Activated T-helper 2 cell treated with anti-CD3 and anti-CD28 coated beads, Interferon-gamma antibody, Interleukin-2, Interleukin-4, amounts not matched to agents 10 μg/mL and 5 μg/mL and 100 μg/mL, durations not matched to agents 14 hours and 24 hours and 36 hours (primary cell): ENCODE measurements around the gene GLP2R. TPM values are rescaled to one million over a fixed set of nuclear protein-coding genes. Genes with fewer than 3 reads are reported as not detected.
"Not testable (repeated sequence)": the region's sequence is repeated elsewhere in the genome, so short reads cannot be mapped to it uniquely, and the experiment has no call there.

Source experiments
- DNase-seq: peaks from one replicate; pipeline ENCODE4 v3.0.0; 2021; ENCODE audit warnings: low spot score
- H3K27ac Mint-ChIP-seq: one replicate; pipeline ENCODE4 v1.8.0; 2021; ENCODE audit warnings: mixed read lengths
- H3K27me3 Mint-ChIP-seq: one replicate; pipeline ENCODE4 v1.8.0; 2021; ENCODE audit warnings: low read depth, mixed read lengths
- H3K36me3 Mint-ChIP-seq: one replicate; pipeline ENCODE4 v1.8.0; 2021; ENCODE audit warnings: low read depth, mixed read lengths
- H3K4me1 Mint-ChIP-seq: one replicate; pipeline ENCODE4 v1.8.0; 2021; ENCODE audit warnings: low read depth, mixed read lengths
- H3K4me3 Mint-ChIP-seq: one replicate; pipeline ENCODE4 v1.8.0; 2021; ENCODE audit warnings: low read depth, mild to moderate bottlenecking, moderate library complexity, mixed read lengths
- H3K9me3 Mint-ChIP-seq: one replicate; pipeline ENCODE4 v1.8.0; 2021; ENCODE audit warnings: mixed read lengths
- intact Hi-C: fragments of 100-400 bp; cut with micrococcal nuclease; formaldehyde crosslinking; loops from one replicate; pipeline ENCODE4 v1.15.1; 2023
- total RNA-seq: library from RNA; stranded (reverse); gene quantifications from 2 replicates; pipeline ENCODE4 v1.2.3, GENCODE V29; 2022

The GLP2R gene, protein sequence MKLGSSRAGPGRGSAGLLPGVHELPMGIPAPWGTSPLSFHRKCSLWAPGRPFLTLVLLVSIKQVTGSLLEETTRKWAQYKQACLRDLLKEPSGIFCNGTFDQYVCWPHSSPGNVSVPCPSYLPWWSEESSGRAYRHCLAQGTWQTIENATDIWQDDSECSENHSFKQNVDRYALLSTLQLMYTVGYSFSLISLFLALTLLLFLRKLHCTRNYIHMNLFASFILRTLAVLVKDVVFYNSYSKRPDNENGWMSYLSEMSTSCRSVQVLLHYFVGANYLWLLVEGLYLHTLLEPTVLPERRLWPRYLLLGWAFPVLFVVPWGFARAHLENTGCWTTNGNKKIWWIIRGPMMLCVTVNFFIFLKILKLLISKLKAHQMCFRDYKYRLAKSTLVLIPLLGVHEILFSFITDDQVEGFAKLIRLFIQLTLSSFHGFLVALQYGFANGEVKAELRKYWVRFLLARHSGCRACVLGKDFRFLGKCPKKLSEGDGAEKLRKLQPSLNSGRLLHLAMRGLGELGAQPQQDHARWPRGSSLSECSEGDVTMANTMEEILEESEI
- not detected in 2 replicates for total RNA-seq

DNA sequence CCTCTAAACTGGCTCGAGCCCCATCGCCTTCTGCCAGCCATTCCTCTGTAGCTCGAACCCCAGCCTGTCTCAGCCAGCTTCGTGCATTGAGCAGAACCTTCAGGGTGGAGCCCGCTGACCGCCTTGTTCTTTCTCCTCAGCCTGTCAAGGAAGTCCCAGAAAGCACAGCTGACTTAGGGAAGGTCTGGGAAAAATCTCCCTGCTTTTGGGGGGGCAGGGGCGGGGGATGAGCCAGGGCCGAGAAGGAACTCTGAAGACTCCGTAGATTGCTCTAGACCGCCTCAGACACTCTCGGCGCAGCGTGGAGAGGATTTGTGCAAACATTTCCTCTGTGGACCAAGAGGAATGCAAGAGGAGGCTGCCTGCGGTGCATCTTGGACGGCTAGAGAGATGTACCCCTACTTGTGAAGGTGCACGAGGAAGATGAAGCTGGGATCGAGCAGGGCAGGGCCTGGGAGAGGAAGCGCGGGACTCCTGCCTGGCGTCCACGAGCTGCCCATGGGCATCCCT lies at the start of gene GLP2R:
Gene GLP2R, plus strand, starts transcription at position 284 of the 510 bp plus-strand sequence. Its CDS starts 140 bp downstream, at position 424.
- Mint-ChIP-seq H3K4me3 (no peak within 1 kb of the TSS), H3K27me3 (no peaks in the 10 kb centered on the region), H3K9me3 (no peaks in the 10 kb centered on the region), H3K4me1 (no peaks in the 10 kb centered on the region), H3K36me3 (no peaks in the 10 kb centered on the region), H3K27ac (no peak within 1 kb of the TSS)
- intact Hi-C loops = no loop called here
- no peak for DNase-seq

DNA sequence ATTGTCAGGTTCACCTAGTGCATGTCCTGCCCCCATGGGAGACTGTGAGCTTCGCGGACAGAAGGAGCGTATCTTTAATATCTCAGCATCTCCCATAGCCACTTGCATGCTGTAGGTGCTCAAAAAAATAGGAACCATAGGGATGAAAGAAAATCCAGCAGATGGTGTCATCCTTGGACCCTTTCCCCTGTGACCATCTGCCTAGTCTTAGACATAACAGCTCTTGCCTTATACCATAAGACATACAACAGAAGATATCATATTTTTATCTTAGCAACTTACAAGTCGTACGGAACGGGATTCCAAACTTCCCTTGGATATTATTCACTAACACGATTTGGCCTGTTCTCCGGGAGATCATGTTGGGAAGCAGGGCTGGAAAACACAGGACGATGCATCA lies 48.8 kb upstream of the GLP2R start:
- intact Hi-C loops = no loop called here
- no peaks in the 10 kb centered on the region for H3K4me1 Mint-ChIP-seq
- H3K27me3 Mint-ChIP-seq = no peaks in the 10 kb centered on the region
- H3K36me3 Mint-ChIP-seq = no peaks in the 10 kb centered on the region
- DNase-seq = no peak
- no peak overlapping the region for H3K27ac Mint-ChIP-seq
- H3K4me3 Mint-ChIP-seq = no peak overlapping the region
- no peaks in the 10 kb centered on the region for H3K9me3 Mint-ChIP-seq

DNA sequence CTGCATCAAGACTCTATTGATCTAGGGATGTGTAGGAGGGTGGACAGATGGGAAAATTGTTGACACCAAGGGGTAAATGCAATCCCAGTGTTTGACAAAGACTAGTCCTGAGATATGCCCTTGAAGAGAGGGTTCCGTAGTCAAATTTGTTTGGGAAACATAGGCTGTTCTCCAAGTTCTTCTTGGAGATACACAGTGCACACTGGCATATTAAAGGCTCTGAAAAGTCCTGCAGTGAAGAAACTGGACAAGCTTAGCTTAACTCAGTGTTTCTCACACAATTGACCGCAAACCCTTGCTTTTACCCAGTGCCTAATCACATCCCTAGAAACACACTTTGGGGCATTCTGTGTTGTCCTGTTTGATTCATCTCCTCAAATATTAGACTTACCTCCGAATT lies 45.2 kb upstream of the GLP2R start:
- Mint-ChIP-seq H3K36me3 (no peaks in the 10 kb centered on the region), H3K27ac (no peak overlapping the region), H3K9me3 (no peaks in the 10 kb centered on the region), H3K4me1 (no peaks in the 10 kb centered on the region), H3K4me3 (no peak overlapping the region), H3K27me3 (no peaks in the 10 kb centered on the region)
- intact Hi-C loops = no loop called here
- DNase-seq = no peak

DNA sequence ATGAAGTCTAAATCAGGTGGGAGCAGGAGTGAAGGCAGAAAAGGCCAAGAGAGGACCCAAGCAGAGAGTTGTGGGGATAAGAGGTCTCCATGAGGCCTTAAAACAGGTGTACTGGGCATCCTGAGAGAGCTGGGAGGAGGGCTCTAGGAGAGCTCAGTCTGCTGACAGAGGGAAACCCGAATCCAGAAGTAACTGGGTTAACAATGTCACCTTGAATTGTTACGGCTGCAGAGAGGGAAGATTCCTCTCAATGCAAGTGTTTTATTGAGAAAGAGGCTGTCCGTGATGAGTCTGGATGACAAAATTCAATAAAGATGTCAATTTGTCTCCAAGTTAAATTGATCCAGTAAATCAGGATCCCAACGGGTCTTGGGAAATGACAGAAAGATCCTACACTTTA lies 42.7 kb upstream of the GLP2R start:
- Mint-ChIP-seq H3K9me3 (no peaks in the 10 kb centered on the region), H3K4me1 (no peaks in the 10 kb centered on the region), H3K27me3 (no peaks in the 10 kb centered on the region), H3K27ac (no peak overlapping the region), H3K36me3 (no peaks in the 10 kb centered on the region), H3K4me3 (no peak overlapping the region)
- intact Hi-C loops = no loop called here
- DNase-seq = no peak

DNA sequence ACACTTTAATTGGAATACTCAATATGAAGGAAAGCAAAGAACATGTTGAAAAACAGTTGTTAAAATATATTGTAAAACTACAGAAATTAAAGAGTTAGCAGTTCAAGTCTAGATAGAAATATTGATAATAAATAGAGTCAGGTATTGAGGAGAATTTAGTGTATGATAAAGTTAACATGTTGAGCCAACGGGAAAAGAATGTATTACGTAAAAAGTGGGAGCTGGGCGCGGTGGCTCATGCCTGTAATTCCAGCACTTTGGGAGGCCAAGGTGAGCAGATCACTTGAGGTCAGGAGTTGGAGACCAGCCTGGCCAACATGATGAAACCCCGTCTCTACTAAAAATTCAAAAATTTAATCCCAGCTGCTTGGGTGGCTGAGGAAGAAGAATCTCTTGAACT lies 42.3 kb upstream of the GLP2R start:
- intact Hi-C loops, DNase-seq, H3K4me3 Mint-ChIP-seq, H3K4me1 Mint-ChIP-seq, H3K9me3 Mint-ChIP-seq, H3K27me3 Mint-ChIP-seq, H3K36me3 Mint-ChIP-seq, H3K27ac Mint-ChIP-seq: not testable (repeated sequence)

DNA sequence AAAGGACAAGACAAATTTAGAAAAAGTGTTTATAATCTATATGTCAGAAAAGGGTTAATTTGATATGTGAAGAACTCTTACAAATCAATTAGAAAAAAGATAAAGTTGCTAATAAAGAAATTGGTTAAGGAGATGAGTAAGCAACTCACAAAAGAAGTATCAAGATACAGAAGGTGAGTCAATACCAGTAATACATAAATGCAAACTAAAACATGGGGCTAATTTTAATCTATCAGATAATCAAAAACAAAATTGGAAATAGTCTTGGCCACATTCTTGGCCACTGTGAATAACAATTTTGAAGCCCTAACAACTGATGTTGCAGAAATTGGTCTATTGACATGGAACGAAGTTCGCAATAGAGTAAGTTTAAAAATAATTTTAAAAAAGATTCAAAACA lies 41.2 kb upstream of the GLP2R start:
- H3K9me3 Mint-ChIP-seq = no peaks in the 10 kb centered on the region
- H3K27ac Mint-ChIP-seq = no peak overlapping the region
- H3K4me3 Mint-ChIP-seq = no peak overlapping the region
- no peaks in the 10 kb centered on the region for H3K4me1 Mint-ChIP-seq
- intact Hi-C loops = no loop called here
- H3K36me3 Mint-ChIP-seq = no peaks in the 10 kb centered on the region
- DNase-seq = no peak
- H3K27me3 Mint-ChIP-seq = no peaks in the 10 kb centered on the region

DNA sequence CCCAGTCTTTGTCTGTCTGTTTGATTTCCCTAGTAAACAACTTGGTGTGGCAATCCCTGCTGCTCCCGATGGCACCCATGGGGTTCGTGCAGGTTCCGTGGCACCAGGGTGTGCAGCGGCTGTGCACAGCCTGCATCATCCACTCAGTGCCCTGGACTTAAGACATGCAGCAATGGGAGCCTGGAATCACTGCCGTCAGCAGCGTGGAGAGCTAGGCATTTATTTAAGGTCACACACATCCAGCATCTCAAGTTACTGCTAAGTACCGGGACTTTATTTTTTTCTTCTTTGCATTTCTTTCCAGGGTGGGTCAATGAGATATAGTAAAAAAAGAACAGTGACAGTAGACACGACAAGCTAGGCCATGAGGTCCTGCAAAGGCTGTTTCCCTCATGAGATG lies 37.1 kb upstream of the GLP2R start:
- no peaks in the 10 kb centered on the region for H3K36me3 Mint-ChIP-seq
- no peak overlapping the region for H3K27ac Mint-ChIP-seq
- H3K4me3 Mint-ChIP-seq = no peak overlapping the region
- no peaks in the 10 kb centered on the region for H3K27me3 Mint-ChIP-seq
- intact Hi-C loops = no loop called here
- no peaks in the 10 kb centered on the region for H3K9me3 Mint-ChIP-seq
- no peak for DNase-seq
- H3K4me1 Mint-ChIP-seq = no peaks in the 10 kb centered on the region

DNA sequence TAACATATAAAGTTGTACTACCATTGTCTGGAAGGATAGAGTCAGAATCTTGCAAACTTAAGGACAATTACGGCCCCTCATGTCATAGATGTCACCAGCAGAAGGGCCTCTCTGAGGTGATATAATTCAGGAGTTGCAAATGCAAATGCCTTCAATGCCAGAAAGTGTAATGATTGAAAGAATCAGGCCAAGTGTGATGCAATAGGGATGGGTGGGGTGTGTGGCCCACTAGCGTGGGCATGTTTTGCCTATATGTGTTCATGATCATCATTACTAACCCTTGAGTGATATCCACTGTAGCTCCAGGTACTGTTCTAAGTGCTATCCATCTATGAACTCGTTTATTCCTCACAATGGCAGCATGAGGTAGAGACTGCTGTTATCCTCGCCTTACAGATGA lies 35.4 kb upstream of the GLP2R start:
- intact Hi-C loops = no loop called here
- Mint-ChIP-seq H3K9me3 (no peaks in the 10 kb centered on the region), H3K27ac (no peak overlapping the region), H3K4me3 (no peak overlapping the region), H3K27me3 (no peaks in the 10 kb centered on the region), H3K4me1 (no peaks in the 10 kb centered on the region), H3K36me3 (no peaks in the 10 kb centered on the region)
- DNase-seq = no peak

DNA sequence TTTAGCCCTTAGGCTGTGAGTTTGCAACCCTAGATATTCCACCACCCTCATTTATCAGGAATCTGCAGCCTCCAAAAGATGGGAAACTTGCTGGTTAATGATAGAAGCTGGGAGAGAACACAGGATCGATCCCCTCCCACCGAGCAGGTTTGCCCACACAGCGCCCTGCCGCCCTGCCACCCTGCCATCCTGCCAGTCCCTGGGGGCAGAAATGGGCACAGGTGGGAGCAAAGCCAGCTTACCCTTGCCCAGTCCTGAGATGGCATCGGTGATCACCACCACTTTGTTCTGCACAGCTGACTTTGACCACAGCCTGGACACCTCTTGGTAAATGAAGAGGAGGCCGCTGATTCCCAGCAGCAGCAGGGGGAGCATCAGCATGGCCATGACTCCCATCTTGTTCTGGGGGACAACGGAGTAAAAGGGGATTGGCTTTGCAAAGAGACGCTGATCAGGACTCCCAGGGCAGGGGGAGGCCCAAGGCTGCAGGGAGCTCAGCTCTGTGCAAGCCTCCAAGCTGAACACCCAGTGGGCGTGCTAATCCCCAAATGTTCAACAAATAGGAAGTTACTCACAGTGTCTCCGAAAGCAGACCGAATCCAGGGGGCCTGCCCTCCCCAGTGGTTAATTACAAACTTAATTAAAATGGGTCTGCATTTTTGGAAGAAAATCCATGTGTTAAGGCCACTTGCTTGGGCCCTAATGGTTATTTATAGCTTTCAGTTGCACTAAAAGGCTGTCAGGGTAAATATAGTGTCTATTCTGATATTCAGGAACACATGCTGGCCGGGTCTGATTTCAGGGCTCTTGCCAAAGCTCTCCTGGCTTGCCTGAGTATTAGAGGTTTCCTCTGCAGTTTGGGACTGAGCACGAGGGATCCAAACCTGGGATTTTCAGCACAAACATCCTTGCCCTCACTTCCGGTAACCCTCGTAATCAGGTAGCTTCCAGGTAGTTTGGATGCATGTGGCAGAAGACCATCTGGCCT lies 34.5 kb upstream of the GLP2R start, which contains the start of gene DHRS7C:
Gene DHRS7C, minus strand, starts transcription at position 704 of the 988 bp plus-strand sequence. Its CDS starts 308 bp downstream, at position 396.
- no peak for DNase-seq
- H3K4me1 Mint-ChIP-seq = no peaks in the 10 kb centered on the region
- H3K9me3 Mint-ChIP-seq = no peaks in the 10 kb centered on the region
- H3K27me3 Mint-ChIP-seq = no peaks in the 10 kb centered on the region
- no peak within 1 kb of the TSS for H3K27ac Mint-ChIP-seq
- intact Hi-C loops = no loop called here
- no peaks in the 10 kb centered on the region for H3K36me3 Mint-ChIP-seq
- H3K4me3 Mint-ChIP-seq = no peak within 1 kb of the TSS

DNA sequence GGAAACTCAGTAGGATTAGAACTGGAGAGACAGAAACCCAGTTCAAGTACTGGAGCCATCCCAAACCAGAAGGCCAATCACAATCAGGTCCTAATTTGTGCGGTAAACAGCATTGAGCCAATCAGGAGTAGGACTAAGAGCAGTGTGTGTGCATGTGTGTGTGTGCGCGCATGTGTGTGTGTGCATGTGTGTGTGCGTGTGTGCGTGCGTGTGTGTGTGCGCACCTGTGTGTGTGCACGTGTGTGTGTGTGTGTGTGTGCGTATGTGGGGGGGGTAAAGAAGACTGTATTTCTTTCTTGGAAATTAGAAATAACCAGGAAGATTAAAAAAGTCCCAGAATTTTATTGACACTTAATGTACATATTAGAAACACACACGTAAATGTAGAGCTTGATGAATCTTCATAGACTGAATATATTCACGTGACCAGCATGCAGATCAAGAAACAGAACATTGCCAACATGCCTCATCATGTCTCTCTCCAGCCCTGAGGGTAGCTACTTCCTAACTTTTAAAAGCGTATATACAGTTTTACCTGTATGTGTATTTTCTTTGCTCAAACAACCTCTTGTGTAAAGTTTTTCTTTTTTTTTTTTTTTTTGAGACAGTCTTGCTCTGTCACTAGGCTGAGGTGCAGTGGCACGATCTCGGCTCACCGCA lies 33.4 kb upstream of the GLP2R start:
- no peaks in the 10 kb centered on the region for H3K27me3 Mint-ChIP-seq
- DNase-seq = no peak

DNA sequence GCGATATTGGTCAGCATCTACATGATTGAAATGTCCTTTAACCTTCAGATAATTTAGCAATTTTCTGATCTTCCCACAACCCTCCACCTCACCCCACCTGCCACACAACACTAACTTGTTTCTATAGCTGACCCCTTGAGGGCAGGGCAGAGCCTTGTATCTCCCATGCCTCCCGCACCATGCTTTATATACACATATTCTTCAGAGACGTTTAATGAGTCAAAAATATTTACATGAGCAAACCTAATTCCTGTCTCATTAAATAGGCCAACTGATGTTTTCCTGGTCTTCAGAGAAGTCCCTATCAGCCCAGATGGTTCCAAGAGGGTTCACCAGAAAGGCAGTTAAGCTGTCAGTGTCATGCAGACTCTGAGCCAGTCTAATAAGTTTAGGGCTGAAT lies 27.7 kb upstream of the GLP2R start:
- intact Hi-C loops = no loop called here
- no peaks in the 10 kb centered on the region for H3K27me3 Mint-ChIP-seq
- H3K4me1 Mint-ChIP-seq = no peaks in the 10 kb centered on the region
- no peaks in the 10 kb centered on the region for H3K36me3 Mint-ChIP-seq
- no peak overlapping the region for H3K4me3 Mint-ChIP-seq
- no peak overlapping the region for H3K27ac Mint-ChIP-seq
- H3K9me3 Mint-ChIP-seq = no peaks in the 10 kb centered on the region
- no peak for DNase-seq

More for the DNA sequence above, 33.4 kb upstream of the GLP2R start:
- intact Hi-C loops = no loop called here
- Mint-ChIP-seq H3K4me3 (no peak overlapping the region), H3K4me1 (no peaks in the 10 kb centered on the region), H3K9me3 (no peaks in the 10 kb centered on the region), H3K36me3 (no peaks in the 10 kb centered on the region), H3K27ac (no peak overlapping the region)

DNA sequence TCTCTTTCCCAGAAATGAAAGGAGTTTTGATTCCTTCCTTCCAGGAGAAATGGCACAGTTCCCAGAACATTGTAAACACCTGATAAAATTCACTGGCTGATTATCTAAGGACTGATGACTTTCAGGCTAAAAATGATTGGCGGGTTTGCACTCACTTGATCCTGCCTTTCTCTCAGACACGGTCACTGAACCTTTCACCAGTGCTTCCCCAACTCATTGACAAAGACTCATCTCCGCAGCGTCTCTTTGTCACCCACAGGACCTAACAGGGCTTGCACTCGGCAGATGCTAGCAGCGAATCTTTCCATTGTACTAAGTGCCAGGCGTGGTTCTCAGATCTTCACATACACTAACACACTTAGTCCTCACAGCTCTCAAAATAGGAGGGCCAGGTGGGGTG lies 27.0 kb upstream of the GLP2R start:
- Mint-ChIP-seq H3K27ac (no peak overlapping the region), H3K4me3 (no peak overlapping the region), H3K27me3 (no peaks in the 10 kb centered on the region), H3K36me3 (no peaks in the 10 kb centered on the region), H3K4me1 (no peaks in the 10 kb centered on the region), H3K9me3 (no peaks in the 10 kb centered on the region)
- no peak for DNase-seq
- intact Hi-C loops = no loop called here
